ENCODE measurements around the gene TXNRD1.
"Not testable (repeated sequence)": the region's sequence is repeated elsewhere in the genome, so short reads cannot be mapped to it uniquely, and the experiment has no call there.

TXNRD1 gene

GRCh38 chr12:104306376-104306775 lies 90.8 kb downstream of the TXNRD1 start:
- no peak for FAIRE-seq

GRCh38 chr12:104306943-104307654 lies 91.5 kb downstream of the TXNRD1 start:
- no peak for FAIRE-seq

GRCh38 chr12:104307655-104308000 lies 92.0 kb downstream of the TXNRD1 start:
- FAIRE-seq: no peak

- FAIRE-seq: no peak
These were observed 93.9 kb downstream of the TXNRD1 start for GRCh38 chr12:104309446-104309993.

GRCh38 chr12:104310751-104311633 lies 95.4 kb downstream of the TXNRD1 start:
- FAIRE-seq: no peak

- no peak for FAIRE-seq
These were observed 96.6 kb downstream of the TXNRD1 start for GRCh38 chr12:104312202-104312601.

- FAIRE-seq: no peak
These were observed 97.1 kb downstream of the TXNRD1 start for GRCh38 chr12:104312654-104313053.

GRCh38 chr12:104313568-104314241 lies 98.1 kb downstream of the TXNRD1 start:
- FAIRE-seq: no peak

GRCh38 chr12:104314242-104314614 lies 98.6 kb downstream of the TXNRD1 start:
- FAIRE-seq: no peak

- no peak for FAIRE-seq
These were observed 100.0 kb downstream of the TXNRD1 start for GRCh38 chr12:104315326-104316224.

- no peak for FAIRE-seq
These were observed 101.4 kb downstream of the TXNRD1 start for GRCh38 chr12:104316936-104317335.

GRCh38 chr12:104317538-104318210 lies 102.1 kb downstream of the TXNRD1 start:
- no peak for FAIRE-seq

- FAIRE-seq: no peak
These were observed 103.4 kb downstream of the TXNRD1 start for GRCh38 chr12:104319028-104319427.

GRCh38 chr12:104319918-104320626 lies 104.5 kb downstream of the TXNRD1 start:
- no peak for FAIRE-seq

- FAIRE-seq: no peak
These were observed 105.0 kb downstream of the TXNRD1 start for GRCh38 chr12:104320627-104321024.

GRCh38 chr12:104321949-104322348 lies 106.4 kb downstream of the TXNRD1 start:
- FAIRE-seq: no peak

- FAIRE-seq: not testable (repeated sequence)
These were observed 107.0 kb downstream of the TXNRD1 start for GRCh38 chr12:104322533-104322932.

GRCh38 chr12:104323899-104324298 lies 108.3 kb downstream of the TXNRD1 start:
- no peak for FAIRE-seq

- not testable (repeated sequence) for FAIRE-seq
These were observed 112.7 kb downstream of the TXNRD1 start for GRCh38 chr12:104328278-104328677.

- no peak for FAIRE-seq
These were observed 113.2 kb downstream of the TXNRD1 start for GRCh38 chr12:104328790-104329189.
